Measurements from ENCODE around the gene RHBDF2. TPM values are rescaled to one million over a fixed set of nuclear protein-coding genes. Genes with fewer than 3 reads are reported as not detected.

The RHBDF2 gene
- total RNA-seq, 1 experiment from 2014 or later: 33.0 TPM

GRCh38 chr17:76452660-76453430 is 48.4 kb downstream of the RHBDF2 start, which contains the start of gene UBE2O:
Gene UBE2O (minus strand): TSS chr17:76453152. CDS start chr17:76453141, 11 bp downstream.
- Mint-ChIP-seq H3K4me3 (peak within 1 kb of the TSS; percentile 88), H3K27me3 (ENCODE audit: low read depth) (no peaks in the 10 kb centered on the region), H3K36me3 (no peaks in the 10 kb centered on the region), H3K9me3 (peaks cover 4% of the 10 kb centered on the region), H3K27ac (peak within 1 kb of the TSS; percentile 67; the same call in 1 of the 2 replicates), H3K4me1 (peaks cover 35% of the 10 kb centered on the region)
- TF ChIP-seq, protein P1, sequence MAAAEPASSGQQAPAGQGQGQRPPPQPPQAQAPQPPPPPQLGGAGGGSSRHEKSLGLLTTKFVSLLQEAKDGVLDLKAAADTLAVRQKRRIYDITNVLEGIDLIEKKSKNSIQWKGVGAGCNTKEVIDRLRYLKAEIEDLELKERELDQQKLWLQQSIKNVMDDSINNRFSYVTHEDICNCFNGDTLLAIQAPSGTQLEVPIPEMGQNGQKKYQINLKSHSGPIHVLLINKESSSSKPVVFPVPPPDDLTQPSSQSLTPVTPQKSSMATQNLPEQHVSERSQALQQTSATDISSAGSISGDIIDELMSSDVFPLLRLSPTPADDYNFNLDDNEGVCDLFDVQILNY (CRISPR knock-in tag; IDR thresholded peaks at IDR 0.05): peak; percentile 26; the same call in 1 of the 2 replicates
- TF ChIP-seq ARID4B (CRISPR knock-in tag; IDR thresholded peaks at IDR 0.05; ENCODE audit: borderline replicate concordance) (no peak), RELA (CRISPR knock-in tag; IDR thresholded peaks at IDR 0.05; ENCODE audit: borderline replicate concordance) (0 out of 2 replicates have a peak, but pooled peaks have one; percentile 43), ELF4 (CRISPR knock-in tag; IDR thresholded peaks at IDR 0.05; ENCODE audit: low read depth) (peak; percentile 43; the same call in 1 of the 2 replicates), PRDM15 (CRISPR knock-in tag; IDR thresholded peaks at IDR 0.05) (no peak), FOXJ3 (CRISPR knock-in tag; IDR thresholded peaks at IDR 0.05; ENCODE audit: borderline replicate concordance) (no peak), ETV6 (CRISPR knock-in tag; IDR thresholded peaks at IDR 0.05) (no peak), TEAD1 (CRISPR knock-in tag; IDR thresholded peaks at IDR 0.05) (no peak; the same call in 1 of the 2 replicates), SP1 (CRISPR knock-in tag; conservative IDR thresholded peaks at IDR 0.05) (peak; percentile 94), CREM (CRISPR knock-in tag; IDR thresholded peaks at IDR 0.05) (0 out of 2 replicates have a peak, but pooled peaks have one; percentile 27), ZNF532 (CRISPR knock-in tag; IDR thresholded peaks at IDR 0.05; ENCODE audit: borderline replicate concordance) (no peak)
- TF ChIP-seq, protein P2, sequence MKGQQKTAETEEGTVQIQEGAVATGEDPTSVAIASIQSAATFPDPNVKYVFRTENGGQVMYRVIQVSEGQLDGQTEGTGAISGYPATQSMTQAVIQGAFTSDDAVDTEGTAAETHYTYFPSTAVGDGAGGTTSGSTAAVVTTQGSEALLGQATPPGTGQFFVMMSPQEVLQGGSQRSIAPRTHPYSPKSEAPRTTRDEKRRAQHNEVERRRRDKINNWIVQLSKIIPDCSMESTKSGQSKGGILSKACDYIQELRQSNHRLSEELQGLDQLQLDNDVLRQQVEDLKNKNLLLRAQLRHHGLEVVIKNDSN (CRISPR knock-in tag; IDR thresholded peaks at IDR 0.05): no peak
- TF ChIP-seq, protein P3, sequence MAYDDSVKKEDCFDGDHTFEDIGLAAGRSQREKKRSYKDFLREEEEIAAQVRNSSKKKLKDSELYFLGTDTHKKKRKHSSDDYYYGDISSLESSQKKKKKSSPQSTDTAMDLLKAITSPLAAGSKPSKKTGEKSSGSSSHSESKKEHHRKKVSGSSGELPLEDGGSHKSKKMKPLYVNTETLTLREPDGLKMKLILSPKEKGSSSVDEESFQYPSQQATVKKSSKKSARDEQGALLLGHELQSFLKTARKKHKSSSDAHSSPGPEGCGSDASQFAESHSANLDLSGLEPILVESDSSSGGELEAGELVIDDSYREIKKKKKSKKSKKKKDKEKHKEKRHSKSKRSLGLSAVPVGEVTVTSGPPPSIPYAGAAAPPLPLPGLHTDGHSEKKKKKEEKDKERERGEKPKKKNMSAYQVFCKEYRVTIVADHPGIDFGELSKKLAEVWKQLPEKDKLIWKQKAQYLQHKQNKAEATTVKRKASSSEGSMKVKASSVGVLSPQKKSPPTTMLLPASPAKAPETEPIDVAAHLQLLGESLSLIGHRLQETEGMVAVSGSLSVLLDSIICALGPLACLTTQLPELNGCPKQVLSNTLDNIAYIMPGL (CRISPR knock-in tag; IDR thresholded peaks at IDR 0.05): peak; percentile 24
- ChIA-PET CTCF (interaction anchor here (0.5 to 2.7 kb wide), 18 partner anchors 8 to 229 kb away, joined by 3 to 13 read pairs (median 4); partner anchors contain the start of gene CYGB), POLR2A (no interaction called here)
- DNase-seq (ENCODE audit: low spot score) (peak; percentile 97), ATAC-seq (peak; percentile 93)

All from WTC11 (cell line).